B cell (primary cell): ENCODE data around the gene SEC14L6. TPM values are rescaled to one million over a fixed set of nuclear protein-coding genes. Genes with fewer than 3 reads are reported as not detected.

Experiments used
- ATAC-seq: fragments of 200-7000 bp; cut with Tn5 transposase; one replicate; pipeline ENCODE4 v1.10.0; 2021; ENCODE audit warnings: low read depth, mild to moderate bottlenecking, moderate number of reproducible peaks, moderate library complexity
- CTCF ChIA-PET: fragments of 350-600 bp; sonication (Branson Sonifier 250); formaldehyde crosslinking; loops from one replicate; lab custom pipeline; 2021; ENCODE audit warnings: antibody characterized with exemption, inconsistent platforms; lab: Charles Lee
- POLR2A ChIA-PET: fragments of 350-600 bp; sonication (Branson Sonifier 250); formaldehyde crosslinking; loops from one replicate; lab custom pipeline; 2021; ENCODE audit warnings: antibody characterized with exemption; lab: Charles Lee
- DNase-seq: peaks from one replicate; pipeline ENCODE4 v3.0.0; 2013
- H2AFZ ChIP-seq: 2 replicates; pipeline ENCODE4 v1.6.1; 2012; ENCODE audit warnings: mild to moderate bottlenecking, low read depth, low read length; ENCODE audit not compliant: insufficient read depth, poor library complexity, severe bottlenecking
- H3K27ac ChIP-seq, 2 donors: 1 replicate in 1 of 2; 2 replicates in 1 of 2; pipeline ENCODE4 v1.5.1; 2012 to 2013; ENCODE audit warnings: low read length in 2 of 2, mild to moderate bottlenecking in 2 of 2, moderate library complexity in 1 of 2
- H3K27me3 ChIP-seq, 4 experiments: fragments of 200-600 bp in 1 of 4; sonication (generic) in 1 of 4; replicated peaks in 1 of 4; 1 replicate in 2 of 4; 2 replicates in 2 of 4; pipeline versions ENCODE4 v1.6.1 to v1.7.0; 2013 to 2016; ENCODE audit warnings: low read length in 3 of 4, mild to moderate bottlenecking in 2 of 4, mixed read lengths in 1 of 4, moderate library complexity in 1 of 4; ENCODE audit not compliant: insufficient read depth in 4 of 4, control insufficient read depth in 3 of 4; ENCODE audit errors: control extremely low read depth in 1 of 4
- H3K36me3 ChIP-seq, 2 experiments: replicated peaks in 1 of 2; 1 replicate in 1 of 2; 2 replicates in 1 of 2; pipeline versions ENCODE4 v1.6.1 to v1.7.1; 2013; ENCODE audit warnings: low read length in 1 of 2; ENCODE audit not compliant: insufficient read depth in 2 of 2, control insufficient read depth in 1 of 2; ENCODE audit errors: control extremely low read depth in 1 of 2, extremely low read depth in 1 of 2
- H3K4me1 ChIP-seq, 2 donors: fragments of 200-600 bp in 1 of 2; sonication (generic) in 1 of 2; 1 replicate in 1 of 2; 2 replicates in 1 of 2; pipeline versions ENCODE4 v1.5.1 to v1.6.1; 2013 to 2017; ENCODE audit warnings: low read length in 2 of 2; ENCODE audit not compliant: control insufficient read depth in 2 of 2, insufficient read depth in 2 of 2
- H3K4me2 ChIP-seq: replicated peaks from 2 replicates; pipeline ENCODE3; 2012; ENCODE audit warnings: mild to moderate bottlenecking, low read depth, low read length; ENCODE audit not compliant: poor library complexity, severe bottlenecking
- H3K4me3 ChIP-seq, 5 experiments: fragments of 200-600 bp in 1 of 5; sonication (generic) in 1 of 5; 1 replicate in 3 of 5; 2 replicates in 2 of 5; pipeline versions ENCODE4 v1.5.1 to v1.7.0; 2011 to 2016; ENCODE audit warnings: low read length in 4 of 5, mild to moderate bottlenecking in 4 of 5, low read depth in 2 of 5, control low read depth in 1 of 5, moderate library complexity in 1 of 5; ENCODE audit not compliant: insufficient read depth in 1 of 5; ENCODE audit errors: control extremely low read depth in 1 of 5, extremely low read depth in 1 of 5
- H3K79me2 ChIP-seq: fragments of 200-600 bp; sonication (generic); one replicate; pipeline ENCODE4 v1.6.0; 2016; ENCODE audit warnings: low read length; ENCODE audit not compliant: control insufficient read depth, insufficient read depth
- H3K9ac ChIP-seq: fragments of 200-600 bp; sonication (generic); 2 replicates; pipeline ENCODE4 v1.6.1; 2017; ENCODE audit warnings: mild to moderate bottlenecking, low read length, moderate library complexity
- H3K9me3 ChIP-seq, 3 donors: one replicate each; pipeline versions ENCODE4 v1.6.1 to v1.7.1; 2013; ENCODE audit warnings: low read length in 2 of 3; ENCODE audit not compliant: control insufficient read depth in 2 of 3, insufficient read depth in 1 of 3; ENCODE audit errors: control extremely low read depth in 1 of 3
- H4K20me1 ChIP-seq: 2 replicates; pipeline ENCODE4 v1.6.0; 2012; ENCODE audit warnings: mild to moderate bottlenecking, low read length; ENCODE audit not compliant: insufficient read depth, control insufficient read depth, poor library complexity, severe bottlenecking
- H3K27ac Mint-ChIP-seq: one replicate; pipeline ENCODE4 v1.8.0; 2021; ENCODE audit warnings: mixed read lengths
- H3K27me3 Mint-ChIP-seq: one replicate; pipeline ENCODE4 v1.8.0; 2021; ENCODE audit warnings: mixed read lengths
- H3K4me1 Mint-ChIP-seq: one replicate; pipeline ENCODE4 v1.8.0; 2021; ENCODE audit warnings: mixed read lengths
- H3K4me3 Mint-ChIP-seq: one replicate; pipeline ENCODE4 v1.8.0; 2021; ENCODE audit warnings: mixed read lengths
- H3K9me3 Mint-ChIP-seq: one replicate; pipeline ENCODE4 v1.8.0; 2022; ENCODE audit warnings: mixed read lengths; ENCODE audit not compliant: insufficient read depth
- CTCF ChIP-seq: fragments of 200-600 bp; IDR thresholded peaks from one replicate; pipeline ENCODE4 v1.8.0; 2022; ENCODE audit warnings: antibody characterized with exemption, mild to moderate bottlenecking
- EZH2 ChIP-seq: IDR thresholded peaks from 2 replicates; pipeline ENCODE4 v1.6.1; 2012; ENCODE audit warnings: borderline replicate concordance, low read depth, mild to moderate bottlenecking, moderate library complexity, low read length; ENCODE audit not compliant: insufficient read depth, poor library complexity, severe bottlenecking
- WGBS: methylation state at CpG from one replicate; pipeline ENCODE4 v1.1.5; 2013; ENCODE audit warnings: missing lambda C conversion rate; ENCODE audit not compliant: insufficient coverage; 5-methylcytosine and 5-hydroxymethylcytosine counted together
- intact Hi-C: fragments of 100-400 bp; cut with micrococcal nuclease; formaldehyde crosslinking; loops from one replicate; pipeline ENCODE4 v1.10.0; 2022
- polyA plus RNA-seq: library from polyadenylated mRNA; depleted of rRNA; stranded (reverse); fragments of >200 nt; gene quantifications from 2 replicates; pipeline ENCODE4 v1.2.3, GENCODE V29; 2012
- total RNA-seq, 2 donors: library from RNA; stranded (reverse); fragments of 120-200 nt in 1 of 2; gene quantifications; 1 replicate in 1 of 2; 2 replicates in 1 of 2; pipeline versions ENCODE4 v1.2.3 to v1.2.4, GENCODE V29; 2013 to 2022

Gene SEC14L6
- total and polyA plus RNA-seq, 2 donors (not counting 1 experiment from before 2014, with no cell fraction given), result not detected

DNA sequence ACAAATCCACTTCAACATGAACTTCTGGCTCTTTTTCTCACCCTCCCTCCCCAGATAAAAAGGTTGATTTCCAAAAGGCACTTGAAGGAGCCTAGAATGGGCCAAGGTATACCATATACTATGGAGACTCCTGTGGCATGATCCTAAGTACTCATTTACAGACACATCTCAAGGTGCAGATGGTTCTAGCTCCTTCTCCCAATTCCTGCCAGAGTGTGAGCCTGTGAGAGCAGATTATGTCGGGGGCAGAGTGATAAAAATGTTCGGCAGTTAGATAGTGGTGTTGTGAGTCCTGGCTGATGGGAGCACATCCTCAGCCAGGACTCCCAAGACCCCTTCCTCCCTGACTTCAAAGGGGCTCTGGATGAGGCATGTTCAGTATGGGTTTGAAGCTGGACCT is 66.6 kb downstream of the SEC14L6 start:
- Mint-ChIP-seq H3K9me3 (no peaks in the 10 kb centered on the region), H3K4me3 (no peak overlapping the region), H3K4me1 (no peaks in the 10 kb centered on the region), H3K27ac (no peak overlapping the region), H3K27me3 (peaks cover 31% of the 10 kb centered on the region)
- WGBS, result no CpG with 5 or more reads among the region's 2 CpGs
- Histone ChIP-seq H3K4me1 (no peaks in the 10 kb centered on the region), H3K9me3 (no peaks in the 10 kb centered on the region), H3K4me2 (no peak overlapping the region), H3K9ac (no peak overlapping the region), H2AFZ (no peak overlapping the region), H3K27ac (no peak overlapping the region), H4K20me1 (no peaks in the 10 kb centered on the region), H3K4me3 (no peak overlapping the region), H3K27me3 (no peaks in the 10 kb centered on the region), H3K79me2 (no peaks in the 10 kb centered on the region), H3K36me3 (no peaks in the 10 kb centered on the region)
- DNase-seq (no peak), ATAC-seq (no peak)
- no peak for TF ChIP-seq EZH2
- TF ChIP-seq CTCF, result no peak
- intact Hi-C loops, result no loop called here
- ChIA-PET CTCF (interaction anchor here (0.5 kb wide), 1 partner anchor 1174 kb away, joined by 3 read pairs; no protein-coding TSS in a partner anchor), POLR2A (no interaction called here)

DNA sequence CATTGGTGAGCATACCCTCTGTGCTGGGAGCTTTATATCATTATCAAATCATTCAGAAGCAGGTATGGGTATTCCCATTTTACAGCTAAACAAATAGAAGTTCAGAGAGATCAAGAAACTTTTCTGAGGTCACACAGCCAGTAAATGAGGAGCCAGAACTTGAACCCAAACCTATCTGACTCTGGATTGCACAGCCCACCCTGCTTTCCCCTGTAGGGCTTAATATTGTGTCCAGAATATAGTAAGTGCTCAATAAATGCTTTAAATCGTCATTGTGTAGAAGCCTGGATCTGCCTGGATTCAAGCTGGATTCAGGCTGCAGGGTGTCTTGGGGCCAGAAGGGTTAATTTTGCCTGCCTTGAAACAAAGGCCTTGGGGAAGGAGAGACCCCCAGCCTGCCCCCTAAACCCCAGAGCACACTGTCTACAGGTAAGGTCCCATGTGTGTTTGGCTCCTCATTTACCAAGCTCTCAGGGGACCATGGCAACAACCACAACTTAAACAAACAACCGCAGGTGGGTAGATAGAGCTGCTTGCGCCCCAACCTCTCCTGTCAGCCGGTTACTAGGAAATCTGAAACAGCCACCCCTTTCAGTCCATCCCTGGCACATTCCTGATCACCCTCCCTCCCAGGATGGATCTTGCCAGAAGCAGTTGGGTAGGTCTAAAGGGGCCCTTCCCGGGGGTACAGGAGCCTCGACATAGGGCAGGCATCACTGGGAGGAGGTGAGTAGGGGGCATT is 71.7 kb downstream of the SEC14L6 start:
- no peak overlapping the region for H3K4me2 ChIP-seq
- TF ChIP-seq EZH2 (no peak), CTCF (no peak)
- no peaks in the 10 kb centered on the region for H4K20me1 ChIP-seq
- peaks cover 37% of the 10 kb centered on the region for H3K27me3 Mint-ChIP-seq
- peaks cover 0 to 24% (median 7%) of the 10 kb centered on the region in 4 experiments for H3K27me3 ChIP-seq
- POLR2A ChIA-PET, result no interaction called here
- CTCF ChIA-PET, result no interaction called here
- H3K4me1 ChIP-seq, result no peaks in the 10 kb centered on the region
- intact Hi-C loops, result no loop called here
- ATAC-seq, result no peak
- H3K4me3 Mint-ChIP-seq, result no peak overlapping the region
- H3K79me2 ChIP-seq, result no peaks in the 10 kb centered on the region
- H3K4me1 Mint-ChIP-seq, result no peaks in the 10 kb centered on the region
- no peak overlapping the region for H3K4me3 ChIP-seq
- H3K9me3 Mint-ChIP-seq, result no peaks in the 10 kb centered on the region
- no peaks in the 10 kb centered on the region for H3K9me3 ChIP-seq
- no peak for DNase-seq
- H3K36me3 ChIP-seq, result no peaks in the 10 kb centered on the region
- H3K27ac Mint-ChIP-seq, result no peak overlapping the region
- H2AFZ ChIP-seq, result no peak overlapping the region
- H3K9ac ChIP-seq, result no peak overlapping the region
- 64% methylated on average over 4 of the region's 6 CpGs for WGBS
- H3K27ac ChIP-seq, result no peak overlapping the region
